Kidney epithelial cell (primary cell): Measurements from ENCODE around the gene KLHL29. TPM values are rescaled to one million over a fixed set of nuclear protein-coding genes. Genes with fewer than 3 reads are reported as not detected.

Experiments used
- DNase-seq: peaks from one replicate; pipeline ENCODE4 v3.0.0-alpha.2; 2010; ENCODE audit warnings: low read depth
- H3K27me3 ChIP-seq: 2 replicates; pipeline ENCODE4 v1.6.0; 2011; ENCODE audit warnings: low read length; ENCODE audit not compliant: control insufficient read depth, insufficient read depth
- H3K36me3 ChIP-seq: 2 replicates; pipeline ENCODE4 v1.5.1; 2011; ENCODE audit warnings: low read length; ENCODE audit not compliant: control insufficient read depth, insufficient read depth
- H3K4me3 ChIP-seq: 2 replicates; pipeline ENCODE4 v1.5.1; 2011; ENCODE audit warnings: low read depth, mild to moderate bottlenecking, control low read depth, low read length
- total RNA-seq: library from RNA; depleted of rRNA; stranded (reverse); fragments of >200 nt; gene quantifications from 2 replicates; pipeline ENCODE4 v1.2.3, GENCODE V29; 2015
- TF ChIP-seq, protein P1 (sequence below): IDR thresholded peaks from 2 replicates; pipeline ENCODE4 v1.5.1; 2011; ENCODE audit warnings: mild to moderate bottlenecking, moderate library complexity, low read length, control low read depth, inconsistent platforms; ENCODE audit not compliant: insufficient read depth, poor library complexity, severe bottlenecking

Gene KLHL29
- total RNA-seq, 1 donor from 2014 or later = 12.4 TPM

GRCh38 chr2:23393722-23394121 is 8.7 kb downstream of the KLHL29 start:
- H3K27me3 ChIP-seq = no peaks in the 10 kb centered on the region
- no peaks in the 10 kb centered on the region for H3K36me3 ChIP-seq
- TF ChIP-seq, protein P1, sequence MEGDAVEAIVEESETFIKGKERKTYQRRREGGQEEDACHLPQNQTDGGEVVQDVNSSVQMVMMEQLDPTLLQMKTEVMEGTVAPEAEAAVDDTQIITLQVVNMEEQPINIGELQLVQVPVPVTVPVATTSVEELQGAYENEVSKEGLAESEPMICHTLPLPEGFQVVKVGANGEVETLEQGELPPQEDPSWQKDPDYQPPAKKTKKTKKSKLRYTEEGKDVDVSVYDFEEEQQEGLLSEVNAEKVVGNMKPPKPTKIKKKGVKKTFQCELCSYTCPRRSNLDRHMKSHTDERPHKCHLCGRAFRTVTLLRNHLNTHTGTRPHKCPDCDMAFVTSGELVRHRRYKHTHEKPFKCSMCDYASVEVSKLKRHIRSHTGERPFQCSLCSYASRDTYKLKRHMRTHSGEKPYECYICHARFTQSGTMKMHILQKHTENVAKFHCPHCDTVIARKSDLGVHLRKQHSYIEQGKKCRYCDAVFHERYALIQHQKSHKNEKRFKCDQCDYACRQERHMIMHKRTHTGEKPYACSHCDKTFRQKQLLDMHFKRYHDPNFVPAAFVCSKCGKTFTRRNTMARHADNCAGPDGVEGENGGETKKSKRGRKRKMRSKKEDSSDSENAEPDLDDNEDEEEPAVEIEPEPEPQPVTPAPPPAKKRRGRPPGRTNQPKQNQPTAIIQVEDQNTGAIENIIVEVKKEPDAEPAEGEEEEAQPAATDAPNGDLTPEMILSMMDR = no peak
- H3K4me3 ChIP-seq = no peak overlapping the region
- DNase-seq = no peak

DNA sequence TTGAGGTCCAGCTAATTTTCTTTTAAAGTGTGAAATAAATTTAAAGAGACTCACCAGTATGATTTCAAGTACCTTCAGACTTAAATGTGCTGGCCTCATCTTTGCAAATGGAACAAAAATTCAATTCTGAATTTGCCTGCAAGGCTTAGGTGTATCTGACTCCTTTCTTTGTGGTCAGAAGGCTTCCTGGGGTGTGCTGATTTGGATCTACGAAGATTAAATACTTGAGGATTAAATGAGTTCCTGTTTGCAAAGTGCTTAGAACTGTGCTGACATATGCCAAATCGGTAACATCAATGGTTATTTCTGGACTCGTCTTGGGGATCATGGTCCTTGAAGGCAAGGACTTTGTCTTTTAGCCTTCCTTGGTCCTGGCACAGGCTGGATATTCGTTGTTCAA is 9.7 kb downstream of the KLHL29 start:
- H3K4me3 ChIP-seq = no peak overlapping the region
- no peak for DNase-seq
- no peaks in the 10 kb centered on the region for H3K36me3 ChIP-seq
- TF ChIP-seq, protein P1 = no peak
- H3K27me3 ChIP-seq = no peaks in the 10 kb centered on the region

DNA sequence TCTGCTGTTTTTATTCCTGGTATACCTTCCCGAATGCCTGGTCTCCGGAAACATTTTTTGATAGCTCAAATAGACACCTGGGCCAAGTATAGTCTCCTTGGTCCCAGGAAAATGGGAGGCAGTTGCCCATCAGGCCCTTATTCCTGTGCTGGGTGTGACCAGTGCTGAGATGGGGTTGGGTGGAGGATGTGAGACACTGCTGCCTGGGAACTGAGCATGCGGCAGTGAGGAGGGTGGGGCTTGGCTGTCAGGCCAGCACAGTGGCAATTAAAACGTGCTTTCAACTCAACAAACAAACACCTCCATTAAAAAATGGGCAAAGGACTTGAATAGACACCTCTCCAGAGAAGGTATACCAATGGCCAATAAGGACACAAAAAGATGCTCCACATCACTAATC is 12.5 kb downstream of the KLHL29 start:
- TF ChIP-seq, protein P1 = no peak
- Histone ChIP-seq H3K27me3 (no peaks in the 10 kb centered on the region), H3K4me3 (no peak overlapping the region), H3K36me3 (no peaks in the 10 kb centered on the region)
- DNase-seq = no peak

- TF ChIP-seq, protein P1 = no peak
- no peak overlapping the region for H3K4me3 ChIP-seq
- DNase-seq = no peak
- no peaks in the 10 kb centered on the region for H3K27me3 ChIP-seq
- H3K36me3 ChIP-seq = no peaks in the 10 kb centered on the region
Measured at GRCh38 chr2:23399674-23400261, 14.8 kb downstream of the KLHL29 start.

DNA sequence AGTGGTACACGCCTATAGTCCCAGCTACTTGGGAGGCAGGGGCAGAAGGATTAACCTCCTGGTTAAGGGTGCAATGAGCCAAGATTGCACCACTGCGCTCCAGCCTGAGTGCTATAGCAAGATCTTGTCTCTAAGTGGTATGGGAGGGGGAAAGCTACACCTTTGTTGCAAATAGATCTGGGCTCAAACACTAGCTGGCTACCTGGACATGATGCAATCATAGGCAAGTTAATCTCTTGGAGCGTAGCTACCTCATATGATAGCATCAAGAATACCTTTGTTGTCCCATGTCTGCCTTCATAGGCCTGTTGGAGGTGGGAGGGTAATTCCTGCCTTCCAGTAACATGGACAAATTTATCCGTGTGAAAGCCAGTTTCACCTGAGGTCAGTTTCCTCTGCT is 15.7 kb downstream of the KLHL29 start:
- Histone ChIP-seq H3K4me3 (no peak overlapping the region), H3K27me3 (no peaks in the 10 kb centered on the region), H3K36me3 (no peaks in the 10 kb centered on the region)
- TF ChIP-seq, protein P1 = no peak
- DNase-seq = no peak

GRCh38 chr2:23401427-23402204 is 16.6 kb downstream of the KLHL29 start:
- no peak for DNase-seq
- no peaks in the 10 kb centered on the region for H3K36me3 ChIP-seq
- no peaks in the 10 kb centered on the region for H3K27me3 ChIP-seq
- TF ChIP-seq, protein P1 = no peak
- H3K4me3 ChIP-seq = no peak overlapping the region
